DOHH2 (cell line): ENCODE results near the gene PARD6A.

ENCODE experiments used
- H3F3A ChIP-seq: fragments of 200-600 bp; sonication (generic), shearing (Covaris generic); 2 replicates; pipeline ENCODE4 v1.6.0; 2016; ENCODE audit warnings: antibody characterized with exemption, mild to moderate bottlenecking; ENCODE audit not compliant: control insufficient read depth, insufficient read depth
- H3K27ac ChIP-seq: fragments of 200-600 bp; sonication (generic); 2 replicates; pipeline ENCODE4 v1.5.1; 2014; ENCODE audit warnings: low read depth, mild to moderate bottlenecking, low read length, moderate library complexity
- H3K27me3 ChIP-seq: fragments of 200-600 bp; sonication (generic); 2 replicates; pipeline ENCODE4 v1.6.1; 2014; ENCODE audit warnings: mild to moderate bottlenecking, low read length, mixed read lengths; ENCODE audit not compliant: control insufficient read depth
- H3K36me3 ChIP-seq: fragments of 200-600 bp; sonication (generic); 2 replicates; pipeline ENCODE4 v1.6.1; 2014; ENCODE audit warnings: mild to moderate bottlenecking, low read length, moderate library complexity, mixed read lengths; ENCODE audit not compliant: control insufficient read depth
- H3K4me1 ChIP-seq: fragments of 200-600 bp; sonication (generic); 2 replicates; pipeline ENCODE4 v1.6.1; 2014; ENCODE audit warnings: mild to moderate bottlenecking, low read length, mixed read lengths; ENCODE audit not compliant: control insufficient read depth
- H3K4me2 ChIP-seq: fragments of 200-600 bp; sonication (generic); 2 replicates; pipeline ENCODE4 v1.6.0; 2014; ENCODE audit warnings: mild to moderate bottlenecking, low read length, moderate library complexity
- H3K4me3 ChIP-seq: fragments of 200-600 bp; sonication (generic); 2 replicates; pipeline ENCODE4 v1.5.1; 2014; ENCODE audit warnings: mild to moderate bottlenecking, low read length, mixed read lengths
- H3K79me2 ChIP-seq: fragments of 200-600 bp; sonication (generic); 2 replicates; pipeline ENCODE4 v1.6.1; 2014; ENCODE audit warnings: mild to moderate bottlenecking, low read length, mixed read lengths; ENCODE audit not compliant: control insufficient read depth
- H3K9me2 ChIP-seq: fragments of 200-600 bp; sonication (generic); replicated peaks from 2 replicates; pipeline ENCODE4 v1.6.1; 2014; ENCODE audit warnings: mild to moderate bottlenecking, low read length, mixed read lengths; ENCODE audit not compliant: control insufficient read depth
- H3K9me3 ChIP-seq: fragments of 200-600 bp; sonication (generic); 2 replicates; pipeline ENCODE4 v1.6.1; 2014; ENCODE audit warnings: antibody characterized with exemption, low read length, mixed read lengths; ENCODE audit not compliant: control insufficient read depth, insufficient read depth
- H4K20me1 ChIP-seq: fragments of 200-600 bp; sonication (generic); 2 replicates; pipeline ENCODE4 v1.6.0; 2014; ENCODE audit warnings: low read depth, mild to moderate bottlenecking, antibody characterized with exemption, low read length, moderate library complexity; ENCODE audit not compliant: control insufficient read depth, insufficient read depth
- EZH2phosphoT487 ChIP-seq: fragments of 200-600 bp; sonication (generic); IDR thresholded peaks from 2 replicates; pipeline ENCODE4 v1.6.1; 2017; ENCODE audit warnings: borderline replicate concordance, mild to moderate bottlenecking, antibody characterized with exemption, low read length, moderate library complexity, mixed read lengths
- TF ChIP-seq, protein P1 (sequence below): fragments of 200-600 bp; sonication (generic); IDR thresholded peaks from one replicate; pipeline ENCODE4 v1.5.1; 2014; ENCODE audit warnings: antibody characterized with exemption, mild to moderate bottlenecking, low read depth, low read length; ENCODE audit not compliant: poor library complexity, severe bottlenecking

PARD6A gene

GRCh38 chr16:67648764-67649407, 11.9 kb upstream of the PARD6A start:
- H3K9me3 ChIP-seq, result no peaks in the 10 kb centered on the region
- H3F3A ChIP-seq, result peaks cover under 1% of the 10 kb centered on the region; the same call in 1 of the 2 replicates
- no peak overlapping the region for H3K4me3 ChIP-seq
- peaks cover 24% of the 10 kb centered on the region for H3K4me1 ChIP-seq
- peaks cover 24% of the 10 kb centered on the region for H3K79me2 ChIP-seq
- H3K4me2 ChIP-seq, result no peak overlapping the region
- H4K20me1 ChIP-seq, result no peaks in the 10 kb centered on the region
- no peaks in the 10 kb centered on the region for H3K27me3 ChIP-seq
- H3K27ac ChIP-seq, result no peak overlapping the region
- peaks cover 62% of the 10 kb centered on the region for H3K36me3 ChIP-seq
- no peak for TF ChIP-seq EZH2phosphoT487
- TF ChIP-seq, protein P1, sequence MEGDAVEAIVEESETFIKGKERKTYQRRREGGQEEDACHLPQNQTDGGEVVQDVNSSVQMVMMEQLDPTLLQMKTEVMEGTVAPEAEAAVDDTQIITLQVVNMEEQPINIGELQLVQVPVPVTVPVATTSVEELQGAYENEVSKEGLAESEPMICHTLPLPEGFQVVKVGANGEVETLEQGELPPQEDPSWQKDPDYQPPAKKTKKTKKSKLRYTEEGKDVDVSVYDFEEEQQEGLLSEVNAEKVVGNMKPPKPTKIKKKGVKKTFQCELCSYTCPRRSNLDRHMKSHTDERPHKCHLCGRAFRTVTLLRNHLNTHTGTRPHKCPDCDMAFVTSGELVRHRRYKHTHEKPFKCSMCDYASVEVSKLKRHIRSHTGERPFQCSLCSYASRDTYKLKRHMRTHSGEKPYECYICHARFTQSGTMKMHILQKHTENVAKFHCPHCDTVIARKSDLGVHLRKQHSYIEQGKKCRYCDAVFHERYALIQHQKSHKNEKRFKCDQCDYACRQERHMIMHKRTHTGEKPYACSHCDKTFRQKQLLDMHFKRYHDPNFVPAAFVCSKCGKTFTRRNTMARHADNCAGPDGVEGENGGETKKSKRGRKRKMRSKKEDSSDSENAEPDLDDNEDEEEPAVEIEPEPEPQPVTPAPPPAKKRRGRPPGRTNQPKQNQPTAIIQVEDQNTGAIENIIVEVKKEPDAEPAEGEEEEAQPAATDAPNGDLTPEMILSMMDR, result no peak
- H3K9me2 ChIP-seq, result no peaks in the 10 kb centered on the region

DNA sequence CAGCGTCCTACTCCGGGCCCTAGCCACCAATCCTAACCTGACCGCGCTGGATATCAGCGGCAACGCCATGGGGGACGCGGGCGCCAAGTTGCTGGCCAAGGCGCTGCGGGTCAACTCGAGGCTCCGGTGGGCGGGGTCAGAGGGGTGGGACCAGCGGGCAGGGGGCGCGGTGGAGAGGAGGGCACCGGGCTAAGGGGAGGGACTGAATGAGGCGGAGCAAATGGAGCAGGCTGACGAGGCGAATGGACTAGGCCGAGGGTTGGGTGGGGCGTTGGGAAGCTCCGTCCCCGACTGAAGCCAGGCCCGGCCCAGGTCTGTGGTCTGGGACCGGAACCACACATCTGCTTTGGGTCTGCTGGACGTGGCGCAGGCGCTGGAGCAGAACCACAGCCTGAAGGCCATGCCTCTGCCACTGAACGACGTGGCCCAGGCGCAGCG, 11.2 kb upstream of the PARD6A start:
- Histone ChIP-seq H3K36me3 (peaks cover 66% of the 10 kb centered on the region), H3K27ac (no peak overlapping the region), H3K4me2 (no peak overlapping the region), H3K4me3 (no peak overlapping the region), H4K20me1 (no peaks in the 10 kb centered on the region), H3F3A (no peaks in the 10 kb centered on the region), H3K79me2 (peaks cover 24% of the 10 kb centered on the region), H3K4me1 (peaks cover 18% of the 10 kb centered on the region), H3K9me3 (no peaks in the 10 kb centered on the region), H3K27me3 (no peaks in the 10 kb centered on the region), H3K9me2 (no peaks in the 10 kb centered on the region)
- TF ChIP-seq, protein P1, result no peak
- no peak for TF ChIP-seq EZH2phosphoT487

DNA sequence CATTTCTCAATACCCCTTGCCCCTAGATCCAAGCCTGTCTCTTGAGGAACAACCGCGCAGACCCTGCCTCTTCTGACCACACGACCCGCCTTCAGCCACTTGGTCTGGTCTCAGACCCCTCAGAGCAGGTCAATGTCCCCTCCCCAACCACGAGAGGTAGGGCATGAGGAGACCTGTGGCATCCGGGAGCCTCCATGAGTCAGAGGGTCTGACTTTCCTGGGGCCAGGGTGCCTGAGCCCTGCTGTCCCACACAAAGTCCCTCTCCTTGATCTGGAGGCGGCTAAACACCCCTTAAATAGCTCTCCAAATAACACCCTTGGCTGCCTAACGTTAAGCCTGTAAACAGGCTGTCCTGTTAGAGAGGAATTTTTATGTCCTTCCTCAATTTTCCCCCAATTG, 10.7 kb upstream of the PARD6A start:
- H3K36me3 ChIP-seq, result peaks cover 71% of the 10 kb centered on the region

More for the DNA sequence above, 10.7 kb upstream of the PARD6A start:
- no peaks in the 10 kb centered on the region for H3K27me3 ChIP-seq
- TF ChIP-seq, protein P1, result no peak
- TF ChIP-seq EZH2phosphoT487, result no peak
- no peak overlapping the region for H3K4me3 ChIP-seq
- H3K4me2 ChIP-seq, result no peak overlapping the region
- no peak overlapping the region for H3K27ac ChIP-seq
- H3K4me1 ChIP-seq, result peaks cover 16% of the 10 kb centered on the region
- peaks cover 23% of the 10 kb centered on the region for H3K79me2 ChIP-seq
- no peaks in the 10 kb centered on the region for H3K9me3 ChIP-seq
- H3K9me2 ChIP-seq, result no peaks in the 10 kb centered on the region
- no peaks in the 10 kb centered on the region for H4K20me1 ChIP-seq
- H3F3A ChIP-seq, result 0 out of 2 replicates have a peak, but pooled peaks cover 3% of the 10 kb centered on the region
